Body of pancreas (tissue), 4 donors: ENCODE data around the gene C22orf39. TPM values are rescaled to one million over a fixed set of nuclear protein-coding genes. Genes with fewer than 3 reads are reported as not detected.

ENCODE experiments used
- ATAC-seq: fragments of 150-250 bp; one replicate; pipeline ENCODE4 v1.9.1; 2016
- DNase-seq, 4 donors: peaks; one replicate each; pipeline ENCODE4 v3.0.0-alpha.2; 2019
- H3K27ac ChIP-seq, 4 donors: fragments of 200-600 bp; sonication (generic); 1 replicate in 3 of 4; 2 replicates in 1 of 4; pipeline versions ENCODE4 v1.5.1 to v1.6.1; 2016 to 2019; ENCODE audit warnings: mild to moderate bottlenecking in 1 of 4, mixed read lengths in 1 of 4, moderate library complexity in 1 of 4
- H3K27me3 ChIP-seq, 2 donors: fragments of 200-600 bp; sonication (generic); one replicate each; pipeline ENCODE4 v1.6.0; 2016; ENCODE audit warnings: mild to moderate bottlenecking in 1 of 2
- H3K36me3 ChIP-seq, 2 donors: fragments of 200-600 bp; sonication (generic); replicated peaks in 1 of 2; 2 replicates each; pipeline ENCODE4 v1.5.1; 2016; ENCODE audit warnings: low read depth in 2 of 2; ENCODE audit not compliant: insufficient read depth in 1 of 2
- H3K4me1 ChIP-seq: fragments of 200-600 bp; sonication (generic); one replicate; pipeline ENCODE4 v1.6.0; 2016
- H3K4me3 ChIP-seq, 2 donors: fragments of 200-600 bp; sonication (generic); 1 replicate in 1 of 2; 2 replicates in 1 of 2; pipeline ENCODE4 v1.5.1; 2016 to 2019
- H3K9me3 ChIP-seq, 3 donors: fragments of 200-600 bp; sonication (generic); 1 replicate in 2 of 3; 2 replicates in 1 of 3; pipeline ENCODE4 v1.5.1; 2016
- POLR2A ChIP-seq, 3 donors: fragments of 450-650 bp; IDR thresholded peaks; one replicate each; pipeline ENCODE4 v1.6.1; 2016; ENCODE audit warnings: antibody characterized with exemption in 3 of 3, mild to moderate bottlenecking in 2 of 3
- WGBS, 2 donors: methylation state at CpG; one replicate each; pipeline ENCODE4 v1.1.5; 2017; 5-methylcytosine and 5-hydroxymethylcytosine counted together
- intact Hi-C: fragments of 100-400 bp; cut with DNase I; formaldehyde crosslinking; loops from one replicate; pipeline ENCODE4 v1.15.1; 2023
- total RNA-seq, 2 donors: library from RNA; depleted of rRNA; stranded (reverse); fragments of >200 nt; gene quantifications; one replicate each; pipeline ENCODE4 v1.1.0, GENCODE V29; 2016
- TF ChIP-seq, protein P1 (sequence below), 7 experiments: fragments of 450-650 bp in 4 of 7; fragments of 200-600 bp in 3 of 7; sonication (generic) in 3 of 7; IDR thresholded peaks; one replicate each; pipeline ENCODE4 v1.5.1; 2016 to 2019; ENCODE audit warnings: antibody characterized with exemption in 7 of 7

Gene C22orf39
- total RNA-seq, 2 donors from 2014 or later: 36.1 to 49.8 TPM

DNA sequence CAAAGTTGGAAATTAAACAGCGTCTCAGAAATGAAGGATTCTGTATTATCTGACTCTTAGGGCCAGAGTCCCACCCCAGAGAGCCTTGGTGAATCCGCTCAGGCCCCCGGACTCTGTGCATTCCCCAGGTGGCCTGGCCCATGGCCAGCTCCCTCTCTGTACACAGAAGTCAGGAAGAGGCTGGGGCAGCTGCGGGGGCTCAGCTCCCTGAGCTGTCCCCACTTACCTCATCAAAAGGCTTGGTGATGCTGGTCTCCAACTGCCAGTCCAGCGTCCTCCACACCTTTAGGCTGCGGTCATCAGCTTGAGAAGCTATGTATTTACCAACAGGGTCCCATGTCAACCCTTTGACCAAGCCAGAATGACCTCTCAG, 51.0 kb downstream of the C22orf39 start:
- Histone ChIP-seq H3K27me3 (no peaks in the 10 kb centered on the region), H3K27ac (no peak overlapping the region), H3K9me3 (no peaks in the 10 kb centered on the region), H3K4me1 (no peaks in the 10 kb centered on the region), H3K36me3 (peaks cover 0 to 27% of the 10 kb centered on the region in 2 donors), H3K4me3 (no peak overlapping the region)
- ATAC-seq (no peak), DNase-seq (no peak)
- WGBS, 2 donors: 90 to 97% methylated on average over 6 of the region's 6 CpGs
- intact Hi-C loops: no loop called here
- TF ChIP-seq, protein P1, sequence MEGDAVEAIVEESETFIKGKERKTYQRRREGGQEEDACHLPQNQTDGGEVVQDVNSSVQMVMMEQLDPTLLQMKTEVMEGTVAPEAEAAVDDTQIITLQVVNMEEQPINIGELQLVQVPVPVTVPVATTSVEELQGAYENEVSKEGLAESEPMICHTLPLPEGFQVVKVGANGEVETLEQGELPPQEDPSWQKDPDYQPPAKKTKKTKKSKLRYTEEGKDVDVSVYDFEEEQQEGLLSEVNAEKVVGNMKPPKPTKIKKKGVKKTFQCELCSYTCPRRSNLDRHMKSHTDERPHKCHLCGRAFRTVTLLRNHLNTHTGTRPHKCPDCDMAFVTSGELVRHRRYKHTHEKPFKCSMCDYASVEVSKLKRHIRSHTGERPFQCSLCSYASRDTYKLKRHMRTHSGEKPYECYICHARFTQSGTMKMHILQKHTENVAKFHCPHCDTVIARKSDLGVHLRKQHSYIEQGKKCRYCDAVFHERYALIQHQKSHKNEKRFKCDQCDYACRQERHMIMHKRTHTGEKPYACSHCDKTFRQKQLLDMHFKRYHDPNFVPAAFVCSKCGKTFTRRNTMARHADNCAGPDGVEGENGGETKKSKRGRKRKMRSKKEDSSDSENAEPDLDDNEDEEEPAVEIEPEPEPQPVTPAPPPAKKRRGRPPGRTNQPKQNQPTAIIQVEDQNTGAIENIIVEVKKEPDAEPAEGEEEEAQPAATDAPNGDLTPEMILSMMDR (IDR thresholded peaks at IDR 0.05): no peak
- TF ChIP-seq POLR2A (IDR thresholded peaks at IDR 0.05): no peak

DNA sequence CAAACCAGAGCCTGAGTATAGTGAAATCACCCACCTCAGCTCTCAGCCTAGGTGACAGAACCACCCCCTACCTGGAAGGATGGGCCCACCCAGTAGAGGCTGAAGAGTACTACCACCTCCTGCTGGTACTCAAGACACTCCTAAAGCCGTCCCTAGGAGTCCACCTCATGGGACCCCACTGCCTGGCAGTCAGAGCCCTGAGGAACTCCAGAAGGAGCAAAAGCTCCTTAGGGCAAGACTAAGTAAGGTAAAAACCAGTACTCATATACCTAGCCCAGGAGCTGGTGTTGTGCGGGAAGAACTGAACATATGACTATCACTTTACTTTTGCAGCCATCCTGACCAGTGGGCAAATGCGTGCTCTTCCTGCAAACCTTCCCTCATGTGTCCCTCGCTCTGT, 52.2 kb downstream of the C22orf39 start:
- no peaks in the 10 kb centered on the region for H3K9me3 ChIP-seq
- DNase-seq (no peak), ATAC-seq (no peak)
- H3K4me1 ChIP-seq: no peaks in the 10 kb centered on the region
- TF ChIP-seq, protein P1 (IDR thresholded peaks at IDR 0.05): no peak
- no peak for TF ChIP-seq POLR2A (IDR thresholded peaks at IDR 0.05)
- H3K36me3 ChIP-seq: peaks cover 0 to 27% of the 10 kb centered on the region in 2 donors
- no peak overlapping the region for H3K4me3 ChIP-seq
- no peaks in the 10 kb centered on the region for H3K27me3 ChIP-seq
- no peak overlapping the region for H3K27ac ChIP-seq
- intact Hi-C loops: no loop called here
- WGBS, 2 donors: 94 to 100% methylated on average over 3 to 4 of the region's 4 CpGs

DNA sequence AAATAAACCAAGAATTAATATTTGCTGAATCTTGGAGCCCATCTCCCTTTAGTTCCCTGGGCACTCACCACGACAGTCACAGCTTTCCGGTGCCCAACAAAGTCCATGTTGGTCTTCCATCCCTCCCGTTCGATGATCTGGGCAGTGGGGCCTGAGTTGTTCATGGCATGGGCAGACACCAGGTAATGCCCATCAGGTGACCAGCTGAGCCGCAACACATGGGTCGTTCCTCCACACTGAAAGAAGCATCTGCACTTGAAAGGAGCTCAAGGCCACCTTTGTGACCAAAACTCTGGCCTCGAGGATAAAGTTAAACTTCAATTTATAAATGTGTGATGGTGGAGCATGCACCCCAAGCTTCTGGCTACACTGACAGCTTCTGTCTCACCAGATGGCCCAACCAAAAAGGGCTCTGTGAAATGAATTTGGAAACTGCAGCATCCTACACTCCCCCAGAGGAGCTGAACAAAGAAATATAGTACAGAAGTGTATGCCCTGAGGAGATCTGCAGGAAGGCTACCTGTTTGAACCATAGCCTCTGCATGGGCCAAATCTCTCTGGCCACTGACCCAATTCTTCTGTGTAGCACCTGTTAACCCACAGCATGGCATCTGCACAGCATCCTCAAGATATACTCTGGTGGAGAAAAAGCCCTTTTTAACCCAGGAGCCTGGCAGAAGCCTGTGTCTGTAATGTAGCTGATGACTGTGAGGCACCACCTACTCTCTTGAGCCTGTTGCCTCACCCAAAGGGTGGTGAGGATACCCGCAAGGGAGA, 53.0 kb downstream of the C22orf39 start:
- 83 to 85% methylated on average over 8 of the region's 8 CpGs for WGBS, 2 donors
- no peak for ATAC-seq
- no peak for DNase-seq
- Histone ChIP-seq H3K4me3 (no peak overlapping the region), H3K27ac (no peak overlapping the region), H3K9me3 (no peaks in the 10 kb centered on the region), H3K27me3 (no peaks in the 10 kb centered on the region), H3K4me1 (no peaks in the 10 kb centered on the region), H3K36me3 (peaks cover 0 to 28% of the 10 kb centered on the region in 2 donors)
- intact Hi-C loops: no loop called here
- no peak for TF ChIP-seq POLR2A (IDR thresholded peaks at IDR 0.05)
- TF ChIP-seq, protein P1 (IDR thresholded peaks at IDR 0.05): no peak

DNA sequence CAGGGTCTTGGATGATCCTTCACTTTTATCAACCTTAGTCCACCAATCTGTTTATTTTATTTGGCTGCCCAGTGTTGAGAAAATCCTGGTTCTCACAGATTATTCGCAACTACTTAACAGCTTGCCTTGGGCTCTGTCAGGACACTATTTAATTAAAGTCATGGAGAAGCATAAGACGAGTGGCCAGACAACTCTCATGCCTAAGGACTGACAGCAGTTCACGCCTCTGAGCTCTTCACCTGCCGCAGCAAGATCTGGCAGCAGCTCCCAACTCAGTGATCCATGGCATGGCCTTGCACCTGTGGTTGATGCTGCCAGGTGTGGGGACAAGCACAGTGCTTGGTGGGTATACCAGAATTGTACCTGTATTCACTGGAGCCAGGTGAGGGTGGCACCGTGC, 53.8 kb downstream of the C22orf39 start:
- WGBS, 2 donors: 77 to 79% methylated on average over 5 of the region's 5 CpGs
- no peak for ATAC-seq
- intact Hi-C loops: no loop called here

More for the DNA sequence above, 53.8 kb downstream of the C22orf39 start:
- Histone ChIP-seq H3K4me3 (no peak overlapping the region), H3K36me3 (peaks cover 0 to 28% of the 10 kb centered on the region in 2 donors), H3K27me3 (no peaks in the 10 kb centered on the region), H3K27ac (no peak overlapping the region), H3K4me1 (no peaks in the 10 kb centered on the region), H3K9me3 (no peaks in the 10 kb centered on the region)
- DNase-seq: no peak
- TF ChIP-seq, protein P1 (IDR thresholded peaks at IDR 0.05): no peak
- TF ChIP-seq POLR2A (IDR thresholded peaks at IDR 0.05): no peak

Other genes starting within 250 kb of the C22orf39 start
- gene CLTCL1, start 156.0 kb downstream of the C22orf39 start, total RNA-seq: 1 to 10 TPM in 1 of 2 donors, under 1 TPM in 1; 0.66 to 2.3 TPM
- gene HIRA, start 16.0 kb downstream of the C22orf39 start, total RNA-seq: 10 to 100 TPM; 10.6 to 12.9 TPM
- 10 to 100 TPM in 1 of 2 donors, 1 to 10 TPM in 1; 4.0 to 13.5 TPM for gene MRPL40, start 15.2 kb downstream of the C22orf39 start, total RNA-seq
- gene UFD1, start 31.5 kb upstream of the C22orf39 start, total RNA-seq: 10 to 100 TPM; 13.2 to 27.2 TPM
- gene CDC45, start 32.2 kb upstream of the C22orf39 start, total RNA-seq: not detected
- gene CLDN5, start 76.7 kb upstream of the C22orf39 start, total RNA-seq: 10 to 100 TPM; 36.9 to 80.4 TPM